ENCODE measurements around the gene IGFBP4. TPM values are rescaled to one million over a fixed set of nuclear protein-coding genes. Genes with fewer than 3 reads are reported as not detected.

IGFBP4 gene
- total and polyA plus RNA-seq, 2 of the 13 experiments (the other 11 are each of a cell fraction or from before 2014, with no cell fraction given) = 4.1 to 49.0 TPM

- TF ChIP-seq, protein P1, sequence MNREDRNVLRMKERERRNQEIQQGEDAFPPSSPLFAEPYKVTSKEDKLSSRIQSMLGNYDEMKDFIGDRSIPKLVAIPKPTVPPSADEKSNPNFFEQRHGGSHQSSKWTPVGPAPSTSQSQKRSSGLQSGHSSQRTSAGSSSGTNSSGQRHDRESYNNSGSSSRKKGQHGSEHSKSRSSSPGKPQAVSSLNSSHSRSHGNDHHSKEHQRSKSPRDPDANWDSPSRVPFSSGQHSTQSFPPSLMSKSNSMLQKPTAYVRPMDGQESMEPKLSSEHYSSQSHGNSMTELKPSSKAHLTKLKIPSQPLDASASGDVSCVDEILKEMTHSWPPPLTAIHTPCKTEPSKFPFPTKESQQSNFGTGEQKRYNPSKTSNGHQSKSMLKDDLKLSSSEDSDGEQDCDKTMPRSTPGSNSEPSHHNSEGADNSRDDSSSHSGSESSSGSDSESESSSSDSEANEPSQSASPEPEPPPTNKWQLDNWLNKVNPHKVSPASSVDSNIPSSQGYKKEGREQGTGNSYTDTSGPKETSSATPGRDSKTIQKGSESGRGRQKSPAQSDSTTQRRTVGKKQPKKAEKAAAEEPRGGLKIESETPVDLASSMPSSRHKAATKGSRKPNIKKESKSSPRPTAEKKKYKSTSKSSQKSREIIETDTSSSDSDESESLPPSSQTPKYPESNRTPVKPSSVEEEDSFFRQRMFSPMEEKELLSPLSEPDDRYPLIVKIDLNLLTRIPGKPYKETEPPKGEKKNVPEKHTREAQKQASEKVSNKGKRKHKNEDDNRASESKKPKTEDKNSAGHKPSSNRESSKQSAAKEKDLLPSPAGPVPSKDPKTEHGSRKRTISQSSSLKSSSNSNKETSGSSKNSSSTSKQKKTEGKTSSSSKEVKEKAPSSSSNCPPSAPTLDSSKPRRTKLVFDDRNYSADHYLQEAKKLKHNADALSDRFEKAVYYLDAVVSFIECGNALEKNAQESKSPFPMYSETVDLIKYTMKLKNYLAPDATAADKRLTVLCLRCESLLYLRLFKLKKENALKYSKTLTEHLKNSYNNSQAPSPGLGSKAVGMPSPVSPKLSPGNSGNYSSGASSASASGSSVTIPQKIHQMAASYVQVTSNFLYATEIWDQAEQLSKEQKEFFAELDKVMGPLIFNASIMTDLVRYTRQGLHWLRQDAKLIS (CRISPR knock-in tag; IDR thresholded peaks at IDR 0.05) = no peak
- TF ChIP-seq ZNF225 (CRISPR knock-in tag; IDR thresholded peaks at IDR 0.05) (0 out of 2 replicates have a peak, but pooled peaks have one; percentile 44), ZFP1 (CRISPR knock-in tag; IDR thresholded peaks at IDR 0.05) (no peak), ZEB1 (IDR thresholded peaks at IDR 0.05; ENCODE audit: insufficient replicate concordance, low read depth) (no peak), RXRA (CRISPR knock-in tag; IDR thresholded peaks at IDR 0.05) (peak; percentile 78), SUZ12 (IDR thresholded peaks at IDR 0.05; ENCODE audit: low read depth, low read length) (no peak), ZNF3 (CRISPR knock-in tag; IDR thresholded peaks at IDR 0.05) (peak; percentile 71; the same call in 1 of the 2 replicates), SMAD1 (CRISPR knock-in tag; IDR thresholded peaks at IDR 0.05; ENCODE audit: borderline replicate concordance, low read depth) (peak; percentile 75; the same call in 1 of the 2 replicates), SRF (IDR thresholded peaks at IDR 0.05; ENCODE audit: low read depth, low read length) (peak; percentile 92)
- TF ChIP-seq, protein P2, sequence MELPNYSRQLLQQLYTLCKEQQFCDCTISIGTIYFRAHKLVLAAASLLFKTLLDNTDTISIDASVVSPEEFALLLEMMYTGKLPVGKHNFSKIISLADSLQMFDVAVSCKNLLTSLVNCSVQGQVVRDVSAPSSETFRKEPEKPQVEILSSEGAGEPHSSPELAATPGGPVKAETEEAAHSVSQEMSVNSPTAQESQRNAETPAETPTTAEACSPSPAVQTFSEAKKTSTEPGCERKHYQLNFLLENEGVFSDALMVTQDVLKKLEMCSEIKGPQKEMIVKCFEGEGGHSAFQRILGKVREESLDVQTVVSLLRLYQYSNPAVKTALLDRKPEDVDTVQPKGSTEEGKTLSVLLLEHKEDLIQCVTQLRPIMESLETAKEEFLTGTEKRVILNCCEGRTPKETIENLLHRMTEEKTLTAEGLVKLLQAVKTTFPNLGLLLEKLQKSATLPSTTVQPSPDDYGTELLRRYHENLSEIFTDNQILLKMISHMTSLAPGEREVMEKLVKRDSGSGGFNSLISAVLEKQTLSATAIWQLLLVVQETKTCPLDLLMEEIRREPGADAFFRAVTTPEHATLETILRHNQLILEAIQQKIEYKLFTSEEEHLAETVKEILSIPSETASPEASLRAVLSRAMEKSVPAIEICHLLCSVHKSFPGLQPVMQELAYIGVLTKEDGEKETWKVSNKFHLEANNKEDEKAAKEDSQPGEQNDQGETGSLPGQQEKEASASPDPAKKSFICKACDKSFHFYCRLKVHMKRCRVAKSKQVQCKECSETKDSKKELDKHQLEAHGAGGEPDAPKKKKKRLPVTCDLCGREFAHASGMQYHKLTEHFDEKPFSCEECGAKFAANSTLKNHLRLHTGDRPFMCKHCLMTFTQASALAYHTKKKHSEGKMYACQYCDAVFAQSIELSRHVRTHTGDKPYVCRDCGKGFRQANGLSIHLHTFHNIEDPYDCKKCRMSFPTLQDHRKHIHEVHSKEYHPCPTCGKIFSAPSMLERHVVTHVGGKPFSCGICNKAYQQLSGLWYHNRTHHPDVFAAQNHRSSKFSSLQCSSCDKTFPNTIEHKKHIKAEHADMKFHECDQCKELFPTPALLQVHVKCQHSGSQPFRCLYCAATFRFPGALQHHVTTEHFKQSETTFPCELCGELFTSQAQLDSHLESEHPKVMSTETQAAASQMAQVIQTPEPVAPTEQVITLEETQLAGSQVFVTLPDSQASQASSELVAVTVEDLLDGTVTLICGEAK (IDR thresholded peaks at IDR 0.05) = no peak
- TF ChIP-seq, protein P2 (CRISPR knock-in tag; IDR thresholded peaks at IDR 0.05) = 0 out of 2 replicates have a peak, but pooled peaks have one; percentile 35
- TF ChIP-seq, protein P3, sequence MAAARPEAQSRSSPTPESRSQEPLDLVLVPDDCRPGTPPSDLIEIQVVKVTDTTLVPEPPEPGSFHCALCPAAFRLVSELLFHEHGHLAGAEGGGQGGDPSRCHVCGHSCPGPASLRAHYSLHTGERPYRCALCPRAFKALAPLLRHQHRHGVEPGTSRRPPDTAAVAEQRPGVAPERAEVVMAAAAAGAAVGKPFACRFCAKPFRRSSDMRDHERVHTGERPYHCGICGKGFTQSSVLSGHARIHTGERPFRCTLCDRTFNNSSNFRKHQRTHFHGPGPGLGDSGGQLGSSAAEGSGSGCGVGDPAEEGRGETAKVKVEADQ (CRISPR knock-in tag; IDR thresholded peaks at IDR 0.05; ENCODE audit: borderline replicate concordance) = 0 out of 2 replicates have a peak, but pooled peaks have one; percentile 57
Measured at GRCh38 chr17:40499551-40500189, 56.4 kb downstream of the IGFBP4 start (continued).

All from HepG2 (cell line).